ENCODE results near the gene SPATA2. TPM values are rescaled to one million over a fixed set of nuclear protein-coding genes. Genes with fewer than 3 reads are reported as not detected.

The SPATA2 gene
- total RNA-seq, 1 donor: 3.3 TPM

GRCh38 chr20:49889001-49889934 lies 26.1 kb downstream of the SPATA2 start:
- H3K4me1 ChIP-seq (ENCODE audit: insufficient read depth, low read length): peaks cover 38% of the 10 kb centered on the region
- no peak overlapping the region for H2AFZ ChIP-seq (ENCODE audit: low read length)
- H4K20me1 ChIP-seq (ENCODE audit: insufficient read depth, low read length): peaks cover 10% of the 10 kb centered on the region
- no peak for TF ChIP-seq CTCF (IDR thresholded peaks at IDR 0.05; ENCODE audit: extremely low read depth, low read depth, low read length)
- H3K4me2 ChIP-seq (ENCODE audit: insufficient read depth, low read length): no peak overlapping the region
- H3K36me3 ChIP-seq (ENCODE audit: insufficient read depth, low read length): peaks cover 8% of the 10 kb centered on the region
- no peak overlapping the region for H3K27ac ChIP-seq (ENCODE audit: low read depth, low read length)
- H3K9me3 ChIP-seq (ENCODE audit: low read depth, low read length): no peaks in the 10 kb centered on the region
- DNase-seq (ENCODE audit: insufficient read length, low spot score, missing footprints): no peak
- H3K79me2 ChIP-seq (ENCODE audit: insufficient read depth, low read length): peaks cover 2% of the 10 kb centered on the region
- H3K27me3 ChIP-seq (ENCODE audit: insufficient read depth, low read length): no peaks in the 10 kb centered on the region
- H3K4me3 ChIP-seq (ENCODE audit: insufficient read depth, low read length): no peak overlapping the region

- Histone ChIP-seq H3K36me3 (ENCODE audit: insufficient read depth, low read length) (peaks cover 8% of the 10 kb centered on the region), H4K20me1 (ENCODE audit: insufficient read depth, low read length) (peaks cover 10% of the 10 kb centered on the region), H3K9me3 (ENCODE audit: low read depth, low read length) (no peaks in the 10 kb centered on the region), H2AFZ (ENCODE audit: low read length) (no peak overlapping the region), H3K27ac (ENCODE audit: low read depth, low read length) (no peak overlapping the region), H3K4me2 (ENCODE audit: insufficient read depth, low read length) (no peak overlapping the region), H3K79me2 (ENCODE audit: insufficient read depth, low read length) (peaks cover 2% of the 10 kb centered on the region), H3K27me3 (ENCODE audit: insufficient read depth, low read length) (no peaks in the 10 kb centered on the region), H3K4me1 (ENCODE audit: insufficient read depth, low read length) (peaks cover 29% of the 10 kb centered on the region), H3K4me3 (ENCODE audit: insufficient read depth, low read length) (no peak overlapping the region)
- peak; percentile 95 for TF ChIP-seq CTCF (IDR thresholded peaks at IDR 0.05; ENCODE audit: extremely low read depth, low read depth, low read length)
- peak; percentile 91 for DNase-seq (ENCODE audit: insufficient read length, low spot score, missing footprints)
Observed at GRCh38 chr20:49888212-49889000, 26.9 kb downstream of the SPATA2 start.

- Histone ChIP-seq H3K79me2 (ENCODE audit: insufficient read depth, low read length) (peaks cover 2% of the 10 kb centered on the region), H3K4me1 (ENCODE audit: insufficient read depth, low read length) (peaks cover 20% of the 10 kb centered on the region), H3K9me3 (ENCODE audit: low read depth, low read length) (no peaks in the 10 kb centered on the region), H3K36me3 (ENCODE audit: insufficient read depth, low read length) (peaks cover 8% of the 10 kb centered on the region), H4K20me1 (ENCODE audit: insufficient read depth, low read length) (peaks cover 8% of the 10 kb centered on the region), H3K27me3 (ENCODE audit: insufficient read depth, low read length) (no peaks in the 10 kb centered on the region), H3K4me2 (ENCODE audit: insufficient read depth, low read length) (no peak overlapping the region), H2AFZ (ENCODE audit: low read length) (no peak overlapping the region), H3K27ac (ENCODE audit: low read depth, low read length) (no peak overlapping the region), H3K4me3 (ENCODE audit: insufficient read depth, low read length) (no peak overlapping the region)
- no peak for TF ChIP-seq CTCF (IDR thresholded peaks at IDR 0.05; ENCODE audit: extremely low read depth, low read depth, low read length)
- DNase-seq (ENCODE audit: insufficient read length, low spot score, missing footprints): peak; percentile 91
Observed at GRCh38 chr20:49887251-49888211, 27.8 kb downstream of the SPATA2 start.

Data from osteoblast (primary cell).